Hepatocyte (in vitro differentiated cells): ENCODE measurements around the gene DYNC1I1. TPM values are rescaled to one million over a fixed set of nuclear protein-coding genes. Genes with fewer than 3 reads are reported as not detected.

ENCODE experiments used
- DNase-seq: peaks from one replicate; pipeline ENCODE4 v3.0.0-alpha.2; 2016; ENCODE audit warnings: low spot score
- H2AFZ ChIP-seq: fragments of 200-600 bp; sonication (generic); 2 replicates; pipeline ENCODE4 v1.6.0; 2016; ENCODE audit warnings: antibody characterized with exemption, mild to moderate bottlenecking
- H3K27ac ChIP-seq: fragments of 200-600 bp; sonication (generic); 2 replicates; pipeline ENCODE4 v1.5.1; 2016; ENCODE audit warnings: mild to moderate bottlenecking
- H3K27me3 ChIP-seq: fragments of 200-600 bp; sonication (generic); 2 replicates; pipeline ENCODE4 v1.6.1; 2016
- H3K36me3 ChIP-seq: fragments of 200-600 bp; sonication (generic); replicated peaks from 2 replicates; pipeline ENCODE4 v1.5.1; 2016; ENCODE audit warnings: low read depth; ENCODE audit not compliant: insufficient read depth
- H3K4me1 ChIP-seq: fragments of 200-600 bp; sonication (generic); 2 replicates; pipeline ENCODE4 v1.5.1; 2016; ENCODE audit warnings: mild to moderate bottlenecking, moderate library complexity; ENCODE audit not compliant: insufficient read depth
- H3K4me2 ChIP-seq: fragments of 200-600 bp; sonication (generic); 2 replicates; pipeline ENCODE4 v1.6.0; 2016
- H3K4me3 ChIP-seq: fragments of 200-600 bp; sonication (generic); 2 replicates; pipeline ENCODE4 v1.5.1; 2016; ENCODE audit warnings: mild to moderate bottlenecking
- H3K79me2 ChIP-seq: fragments of 200-600 bp; sonication (generic); 2 replicates; pipeline ENCODE4 v1.6.0; 2017; ENCODE audit warnings: mild to moderate bottlenecking
- H3K9me2 ChIP-seq: fragments of 200-600 bp; sonication (generic); replicated peaks from 2 replicates; pipeline ENCODE4 v1.6.0; 2017; ENCODE audit warnings: mild to moderate bottlenecking; ENCODE audit not compliant: insufficient read depth
- H3K9me3 ChIP-seq: fragments of 200-600 bp; sonication (generic); 2 replicates; pipeline ENCODE4 v1.5.1; 2016; ENCODE audit warnings: low read depth, mild to moderate bottlenecking
- H4K20me1 ChIP-seq: fragments of 200-600 bp; sonication (generic); 2 replicates; pipeline ENCODE4 v1.6.0; 2016; ENCODE audit warnings: mild to moderate bottlenecking; ENCODE audit not compliant: insufficient read depth, poor library complexity, severe bottlenecking
- EZH2 ChIP-seq: fragments of 200-600 bp; sonication (generic); IDR thresholded peaks from 2 replicates; pipeline ENCODE4 v1.6.1; 2016; ENCODE audit warnings: antibody characterized with exemption, mild to moderate bottlenecking, borderline replicate concordance
- EZH2phosphoT487 ChIP-seq: fragments of 200-600 bp; sonication (generic); IDR thresholded peaks from one replicate; pipeline ENCODE4 v1.6.1; 2018; ENCODE audit warnings: antibody characterized with exemption, mild to moderate bottlenecking, low read depth, moderate library complexity; ENCODE audit not compliant: unreplicated experiment, severe bottlenecking
- WGBS: methylation state at CpG from one replicate; pipeline ENCODE4 v1.1.6; 2016; ENCODE audit warnings: low lambda C conversion rate; ENCODE audit errors: missing lambda C conversion rate; 5-methylcytosine and 5-hydroxymethylcytosine counted together
- polyA plus RNA-seq: library from polyadenylated mRNA; unstranded; fragments of >200 nt; fragmentation: Nextera tagmentation; extraction: Ambion mirVana; gene quantifications from 2 replicates; pipeline ENCODE4 v1.2.1, GENCODE V29; 2016
- total RNA-seq: library from RNA; depleted of rRNA; stranded (reverse); fragments of >200 nt; gene quantifications from 2 replicates; pipeline ENCODE4 v1.2.3, GENCODE V29; 2014
- TF ChIP-seq, protein P1 (sequence below): fragments of 200-600 bp; sonication (generic); IDR thresholded peaks from 2 replicates; pipeline ENCODE4 v1.5.1; 2016; ENCODE audit warnings: antibody characterized with exemption, mild to moderate bottlenecking; ENCODE audit not compliant: poor library complexity

Gene DYNC1I1
- total and polyA plus RNA-seq, 2 experiments from 2014 or later: 2.5 to 3.7 TPM

DNA sequence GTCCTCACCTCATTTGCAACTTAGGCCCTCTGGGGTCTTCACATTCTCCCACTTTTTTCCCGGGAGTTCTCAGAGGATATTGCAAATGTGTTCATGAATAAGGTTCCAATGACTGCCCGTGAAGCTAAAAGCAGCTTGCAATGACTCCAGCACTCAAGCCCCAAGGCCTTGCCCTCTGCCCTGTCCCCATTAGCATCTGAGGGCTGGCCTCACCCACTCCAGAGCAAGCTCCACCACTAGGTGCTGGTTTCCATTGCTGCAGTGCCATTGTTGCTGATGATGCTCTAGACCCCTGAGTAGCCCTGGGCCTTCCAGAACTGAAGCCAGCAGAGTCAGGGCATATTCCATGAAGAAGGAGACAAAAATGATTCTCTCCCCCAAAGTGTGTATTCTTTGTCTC is 236.8 kb downstream of the DYNC1I1 start:
- H3K27ac ChIP-seq: no peak overlapping the region
- no peak overlapping the region for H3K4me3 ChIP-seq

DNA sequence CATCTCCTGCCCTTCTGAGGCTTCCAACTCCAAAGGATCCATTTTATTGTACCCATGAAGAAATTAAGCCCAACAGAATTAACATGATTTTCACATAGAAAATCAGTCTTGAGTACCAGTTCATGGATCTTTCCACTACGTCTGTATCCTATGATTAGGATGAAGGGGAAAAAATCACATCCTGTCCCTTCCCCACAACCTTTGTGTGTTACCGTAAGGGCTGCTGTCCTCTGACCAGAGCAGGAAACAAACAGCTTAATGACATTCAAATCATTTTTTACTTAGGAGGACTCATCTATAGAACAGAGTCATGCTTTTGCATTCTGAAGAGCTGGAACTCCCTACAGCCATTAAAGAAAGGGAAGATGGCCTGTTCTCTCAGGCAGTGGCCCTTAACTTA is 241.5 kb downstream of the DYNC1I1 start:
- Histone ChIP-seq H4K20me1 (no peaks in the 10 kb centered on the region), H3K36me3 (no peaks in the 10 kb centered on the region), H2AFZ (no peak overlapping the region), H3K4me3 (no peak overlapping the region), H3K9me3 (no peaks in the 10 kb centered on the region), H3K27me3 (no peaks in the 10 kb centered on the region), H3K27ac (no peak overlapping the region), H3K9me2 (no peaks in the 10 kb centered on the region), H3K4me2 (no peak overlapping the region), H3K4me1 (peaks cover 5% of the 10 kb centered on the region), H3K79me2 (no peaks in the 10 kb centered on the region)
- TF ChIP-seq EZH2phosphoT487: no peak
- TF ChIP-seq EZH2: no peak
- TF ChIP-seq, protein P1, sequence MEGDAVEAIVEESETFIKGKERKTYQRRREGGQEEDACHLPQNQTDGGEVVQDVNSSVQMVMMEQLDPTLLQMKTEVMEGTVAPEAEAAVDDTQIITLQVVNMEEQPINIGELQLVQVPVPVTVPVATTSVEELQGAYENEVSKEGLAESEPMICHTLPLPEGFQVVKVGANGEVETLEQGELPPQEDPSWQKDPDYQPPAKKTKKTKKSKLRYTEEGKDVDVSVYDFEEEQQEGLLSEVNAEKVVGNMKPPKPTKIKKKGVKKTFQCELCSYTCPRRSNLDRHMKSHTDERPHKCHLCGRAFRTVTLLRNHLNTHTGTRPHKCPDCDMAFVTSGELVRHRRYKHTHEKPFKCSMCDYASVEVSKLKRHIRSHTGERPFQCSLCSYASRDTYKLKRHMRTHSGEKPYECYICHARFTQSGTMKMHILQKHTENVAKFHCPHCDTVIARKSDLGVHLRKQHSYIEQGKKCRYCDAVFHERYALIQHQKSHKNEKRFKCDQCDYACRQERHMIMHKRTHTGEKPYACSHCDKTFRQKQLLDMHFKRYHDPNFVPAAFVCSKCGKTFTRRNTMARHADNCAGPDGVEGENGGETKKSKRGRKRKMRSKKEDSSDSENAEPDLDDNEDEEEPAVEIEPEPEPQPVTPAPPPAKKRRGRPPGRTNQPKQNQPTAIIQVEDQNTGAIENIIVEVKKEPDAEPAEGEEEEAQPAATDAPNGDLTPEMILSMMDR: no peak
- DNase-seq: no peak
- WGBS: 92% methylated on average over 2 of the region's 2 CpGs

More for the DNA sequence above, 236.8 kb downstream of the DYNC1I1 start:
- Histone ChIP-seq H3K27me3 (no peaks in the 10 kb centered on the region), H3K36me3 (no peaks in the 10 kb centered on the region), H3K79me2 (no peaks in the 10 kb centered on the region), H3K9me3 (no peaks in the 10 kb centered on the region), H4K20me1 (no peaks in the 10 kb centered on the region), H3K4me1 (no peaks in the 10 kb centered on the region), H2AFZ (no peak overlapping the region), H3K9me2 (no peaks in the 10 kb centered on the region), H3K4me2 (no peak overlapping the region)
- 87% methylated on average over 2 of the region's 2 CpGs for WGBS
- no peak for TF ChIP-seq EZH2
- TF ChIP-seq, protein P1: no peak
- TF ChIP-seq EZH2phosphoT487: no peak
- DNase-seq: no peak

DNA sequence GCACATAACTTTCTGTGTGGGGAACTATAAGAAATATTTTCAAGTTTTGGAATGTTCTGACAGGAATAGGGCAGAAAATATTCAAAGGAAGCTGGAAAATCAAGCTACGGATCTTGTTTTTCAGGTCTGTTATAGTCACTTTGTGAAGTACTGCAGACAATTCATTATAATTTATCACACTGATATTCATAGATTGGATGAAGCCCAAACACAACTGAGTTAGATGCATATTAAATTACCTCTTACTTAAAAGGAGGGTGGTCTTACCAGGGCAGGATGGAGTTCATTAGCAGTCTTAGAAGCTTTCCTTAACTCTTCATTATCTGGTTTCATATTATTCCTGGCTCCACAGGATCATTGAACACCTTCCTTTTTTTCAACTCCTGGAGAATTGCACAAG is 242.3 kb downstream of the DYNC1I1 start:
- TF ChIP-seq EZH2phosphoT487 (no peak), EZH2 (no peak)
- TF ChIP-seq, protein P1: no peak
- H2AFZ ChIP-seq: no peak overlapping the region
- H3K9me2 ChIP-seq: no peaks in the 10 kb centered on the region
- H3K27me3 ChIP-seq: no peaks in the 10 kb centered on the region
- no peaks in the 10 kb centered on the region for H3K79me2 ChIP-seq
- H4K20me1 ChIP-seq: no peaks in the 10 kb centered on the region
- H3K27ac ChIP-seq: no peak overlapping the region
- H3K4me3 ChIP-seq: no peak overlapping the region
- H3K36me3 ChIP-seq: no peaks in the 10 kb centered on the region
- WGBS: 81% methylated on average over 1 of the region's 1 CpG
- no peak overlapping the region for H3K4me2 ChIP-seq
- H3K4me1 ChIP-seq: peaks cover 5% of the 10 kb centered on the region
- DNase-seq: no peak
- no peaks in the 10 kb centered on the region for H3K9me3 ChIP-seq

DNA sequence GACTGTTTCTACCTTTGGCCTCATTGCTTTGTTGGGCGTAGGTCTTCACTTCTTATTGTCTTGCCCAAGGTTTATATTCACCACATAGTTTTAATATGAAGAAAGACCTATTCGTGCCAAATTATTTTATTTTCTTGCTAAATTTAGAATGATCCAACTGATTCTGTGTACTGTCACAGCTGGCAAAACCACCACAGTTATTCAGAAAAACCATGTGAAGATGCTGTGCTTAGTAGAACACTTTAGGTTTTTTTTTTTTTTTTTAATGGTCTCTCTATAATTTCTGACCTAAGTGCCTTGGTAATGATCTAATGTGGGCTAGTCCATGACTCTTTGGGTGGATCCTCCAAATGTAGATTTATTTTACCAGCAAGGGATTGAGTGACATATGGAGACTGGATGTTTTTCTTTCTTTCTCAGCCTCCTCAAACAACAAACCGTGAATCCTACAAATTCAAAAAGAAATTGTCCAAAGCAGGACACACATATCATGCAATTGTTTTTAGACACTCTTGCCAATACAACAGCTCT is 243.8 kb downstream of the DYNC1I1 start:
- WGBS: 97% methylated on average over 3 of the region's 3 CpGs
- H2AFZ ChIP-seq: no peak overlapping the region
- no peaks in the 10 kb centered on the region for H3K9me2 ChIP-seq
- no peaks in the 10 kb centered on the region for H3K27me3 ChIP-seq
- H3K9me3 ChIP-seq: no peaks in the 10 kb centered on the region
- no peak for DNase-seq
- TF ChIP-seq EZH2: no peak
- TF ChIP-seq, protein P1: no peak
- H3K4me3 ChIP-seq: no peak overlapping the region
- no peaks in the 10 kb centered on the region for H3K36me3 ChIP-seq
- no peak overlapping the region for H3K4me2 ChIP-seq
- H3K27ac ChIP-seq: no peak overlapping the region
- no peaks in the 10 kb centered on the region for H3K79me2 ChIP-seq
- no peaks in the 10 kb centered on the region for H4K20me1 ChIP-seq
- H3K4me1 ChIP-seq: peaks cover 5% of the 10 kb centered on the region
